Calu3 (cell line): Measurements from ENCODE around the gene MSH4. TPM values are rescaled to one million over a fixed set of nuclear protein-coding genes. Genes with fewer than 3 reads are reported as not detected.

Source experiments
- BruUV-seq: library from RNA; stranded (reverse); fragments of 400-500 nt; replicated peaks from 2 replicates; lab custom pipeline; 2021; lab: Mats Ljungman, UMichigan
- CTCF ChIA-PET: fragments of 300-600 bp; sonication (Branson Sonifier 250); formaldehyde crosslinking; loops from one replicate; lab custom pipeline; 2022; ENCODE audit warnings: antibody characterized with exemption; lab: Charles Lee
- DNase-seq: peaks from one replicate; pipeline ENCODE4 v3.0.0; 2022
- H3K27ac Mint-ChIP-seq: one replicate; pipeline ENCODE4 v1.8.0; 2022; ENCODE audit warnings: mixed read lengths; ENCODE audit not compliant: unreplicated experiment
- H3K27me3 Mint-ChIP-seq: one replicate; pipeline ENCODE4 v1.8.0; 2022; ENCODE audit warnings: mixed read lengths; ENCODE audit not compliant: unreplicated experiment
- H3K36me3 Mint-ChIP-seq: one replicate; pipeline ENCODE4 v1.8.0; 2022; ENCODE audit warnings: mild to moderate bottlenecking, moderate library complexity, mixed read lengths; ENCODE audit not compliant: insufficient read depth, unreplicated experiment
- H3K4me1 Mint-ChIP-seq: one replicate; pipeline ENCODE4 v1.8.0; 2022; ENCODE audit warnings: mild to moderate bottlenecking, low read depth, mixed read lengths; ENCODE audit not compliant: unreplicated experiment
- H3K4me3 Mint-ChIP-seq: one replicate; pipeline ENCODE4 v1.8.0; 2022; ENCODE audit warnings: mild to moderate bottlenecking, low read depth, moderate library complexity, mixed read lengths; ENCODE audit not compliant: unreplicated experiment
- H3K9me3 Mint-ChIP-seq: one replicate; pipeline ENCODE4 v1.8.0; 2022; ENCODE audit warnings: low read depth, mixed read lengths; ENCODE audit not compliant: unreplicated experiment
- CTCF ChIP-seq: fragments of 200-600 bp; IDR thresholded peaks from one replicate; pipeline ENCODE4 v1.8.0; 2022; ENCODE audit warnings: antibody characterized with exemption; ENCODE audit not compliant: unreplicated experiment
- intact Hi-C: fragments of 100-400 bp; cut with micrococcal nuclease; formaldehyde crosslinking; loops from one replicate; pipeline ENCODE4 v1.10.0; 2022; ENCODE audit not compliant: unreplicated experiment
- total RNA-seq: library from RNA; stranded (reverse); gene quantifications from 2 replicates; pipeline ENCODE4 v1.2.3, GENCODE V29; 2022

The MSH4 gene
- total RNA-seq, 1 experiment from 2014 or later, result 0.83 TPM

- no peak for DNase-seq
- Mint-ChIP-seq H3K4me3 (peak overlapping the region; percentile 88), H3K36me3 (peaks cover 95% of the 10 kb centered on the region), H3K27ac (peak overlapping the region; percentile 9), H3K27me3 (no peaks in the 10 kb centered on the region), H3K9me3 (no peaks in the 10 kb centered on the region), H3K4me1 (peaks cover 29% of the 10 kb centered on the region)
- no TSS peak for BruUV-seq
- intact Hi-C loops, result loop anchor here (2.0 kb wide), 1 partner anchor 65 kb away; the partner anchor contains the start of gene ACADM
- CTCF ChIA-PET, result no interaction called here
- no peak for TF ChIP-seq CTCF
These were observed 6.7 kb upstream of the MSH4 start for GRCh38 chr1:75789988-75790387.

GRCh38 chr1:75791022-75791421 lies 5.7 kb upstream of the MSH4 start:
- no TSS peak for BruUV-seq
- Mint-ChIP-seq H3K4me3 (peak overlapping the region; percentile 88), H3K9me3 (no peaks in the 10 kb centered on the region), H3K27me3 (no peaks in the 10 kb centered on the region), H3K4me1 (peaks cover 29% of the 10 kb centered on the region), H3K27ac (peak overlapping the region; percentile 9), H3K36me3 (peaks cover 94% of the 10 kb centered on the region)
- CTCF ChIA-PET, result interaction anchor here (0.7 kb wide), 1 partner anchor 558 kb away, joined by 3 read pairs; no protein-coding TSS in a partner anchor
- intact Hi-C loops, result no loop called here
- DNase-seq, result no peak
- no peak for TF ChIP-seq CTCF

GRCh38 chr1:75792091-75792490 lies 4.6 kb upstream of the MSH4 start:
- H3K9me3 Mint-ChIP-seq, result no peaks in the 10 kb centered on the region
- H3K27me3 Mint-ChIP-seq, result no peaks in the 10 kb centered on the region
- peaks cover 93% of the 10 kb centered on the region for H3K36me3 Mint-ChIP-seq
- no peak for DNase-seq
- no TSS peak for BruUV-seq
- H3K4me1 Mint-ChIP-seq, result peaks cover 29% of the 10 kb centered on the region
- TF ChIP-seq CTCF, result no peak
- H3K4me3 Mint-ChIP-seq, result no peak overlapping the region
- H3K27ac Mint-ChIP-seq, result no peak overlapping the region
- intact Hi-C loops, result no loop called here
- CTCF ChIA-PET, result no interaction called here

- no peak for TF ChIP-seq CTCF
- Mint-ChIP-seq H3K9me3 (no peaks in the 10 kb centered on the region), H3K4me3 (no peak overlapping the region), H3K36me3 (peaks cover 81% of the 10 kb centered on the region), H3K27ac (no peak overlapping the region), H3K4me1 (peaks cover 24% of the 10 kb centered on the region), H3K27me3 (no peaks in the 10 kb centered on the region)
- CTCF ChIA-PET, result no interaction called here
- DNase-seq, result no peak
- no TSS peak for BruUV-seq
- intact Hi-C loops, result no loop called here
These were observed 2.3 kb upstream of the MSH4 start for GRCh38 chr1:75794382-75794781.
